GM19438 (cell line): ENCODE data around the gene PDE6B.
"Not testable (repeated sequence)": the region's sequence is repeated elsewhere in the genome, so short reads cannot be mapped to it uniquely, and the experiment has no call there.

ENCODE experiments used
- ATAC-seq: cut with Tn5 transposase; IDR thresholded peaks from one replicate; pipeline ENCODE4 v1.9.1; 2021; ENCODE audit warnings: low read depth; ENCODE audit not compliant: unreplicated experiment

The PDE6B gene

DNA sequence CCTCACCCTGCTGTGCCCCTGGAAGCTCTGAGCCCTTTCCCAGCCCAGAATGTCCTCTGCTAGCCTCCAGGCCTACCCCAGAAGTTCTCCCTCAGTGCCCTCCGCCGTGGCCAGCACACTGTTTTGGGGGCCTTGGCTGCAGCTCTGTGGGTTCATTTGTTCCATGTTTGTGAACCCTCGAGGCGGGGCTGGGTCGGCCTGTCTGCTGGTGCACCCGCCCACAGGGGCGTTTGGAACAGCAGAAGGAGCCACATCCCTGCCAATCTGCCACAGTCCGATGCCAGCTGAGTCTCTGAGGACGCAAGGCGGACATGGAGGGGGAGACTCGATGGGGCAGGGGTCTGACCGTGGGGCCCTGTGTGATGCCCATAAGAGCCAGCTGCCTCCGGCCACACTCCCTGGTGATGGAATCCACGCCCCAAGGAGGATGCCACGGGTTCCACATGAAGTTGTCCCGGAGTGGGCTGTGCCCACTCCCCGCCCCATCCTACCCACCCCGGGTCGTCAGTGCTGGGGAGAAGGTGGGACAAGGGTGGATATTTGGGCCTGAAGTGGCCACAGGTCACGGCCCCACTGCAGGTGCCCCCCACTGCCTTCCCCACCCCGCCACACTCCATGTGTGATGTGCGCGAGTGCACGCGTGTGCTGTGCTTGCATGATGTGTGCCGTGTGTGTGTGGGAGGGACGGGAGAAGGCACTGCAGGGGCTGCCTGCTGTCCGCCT lies 41.6 kb downstream of the PDE6B start:
- no peak for ATAC-seq

GRCh38 chr4:667545-667925 lies 42.2 kb downstream of the PDE6B start:
- no peak for ATAC-seq

DNA sequence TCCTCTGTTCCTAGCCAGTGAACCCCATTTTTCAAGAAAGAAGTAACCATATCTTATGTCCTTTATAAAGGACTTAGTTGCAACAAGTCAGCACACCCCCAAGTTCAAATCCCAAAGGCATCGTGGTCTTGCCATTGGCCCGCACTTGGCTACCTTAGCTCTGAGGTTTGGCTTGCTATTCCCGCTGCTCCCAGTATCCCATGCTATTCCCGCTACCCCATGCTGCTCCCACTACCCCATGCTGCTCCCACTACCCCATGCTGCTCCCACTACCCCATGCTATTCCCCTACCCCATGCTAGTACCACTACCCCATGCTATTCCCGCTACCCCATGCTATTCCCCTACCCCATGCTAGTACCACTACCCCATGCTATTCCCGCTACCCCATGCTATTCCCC lies 42.8 kb downstream of the PDE6B start:
- not testable (repeated sequence) for ATAC-seq

- ATAC-seq, result not testable (repeated sequence)
These were observed 44.6 kb downstream of the PDE6B start for GRCh38 chr4:669806-670559.

- ATAC-seq, result no peak
These were observed 46.4 kb downstream of the PDE6B start for GRCh38 chr4:671769-672168.

- ATAC-seq, result no peak
These were observed 48.1 kb downstream of the PDE6B start for GRCh38 chr4:673349-674091.

DNA sequence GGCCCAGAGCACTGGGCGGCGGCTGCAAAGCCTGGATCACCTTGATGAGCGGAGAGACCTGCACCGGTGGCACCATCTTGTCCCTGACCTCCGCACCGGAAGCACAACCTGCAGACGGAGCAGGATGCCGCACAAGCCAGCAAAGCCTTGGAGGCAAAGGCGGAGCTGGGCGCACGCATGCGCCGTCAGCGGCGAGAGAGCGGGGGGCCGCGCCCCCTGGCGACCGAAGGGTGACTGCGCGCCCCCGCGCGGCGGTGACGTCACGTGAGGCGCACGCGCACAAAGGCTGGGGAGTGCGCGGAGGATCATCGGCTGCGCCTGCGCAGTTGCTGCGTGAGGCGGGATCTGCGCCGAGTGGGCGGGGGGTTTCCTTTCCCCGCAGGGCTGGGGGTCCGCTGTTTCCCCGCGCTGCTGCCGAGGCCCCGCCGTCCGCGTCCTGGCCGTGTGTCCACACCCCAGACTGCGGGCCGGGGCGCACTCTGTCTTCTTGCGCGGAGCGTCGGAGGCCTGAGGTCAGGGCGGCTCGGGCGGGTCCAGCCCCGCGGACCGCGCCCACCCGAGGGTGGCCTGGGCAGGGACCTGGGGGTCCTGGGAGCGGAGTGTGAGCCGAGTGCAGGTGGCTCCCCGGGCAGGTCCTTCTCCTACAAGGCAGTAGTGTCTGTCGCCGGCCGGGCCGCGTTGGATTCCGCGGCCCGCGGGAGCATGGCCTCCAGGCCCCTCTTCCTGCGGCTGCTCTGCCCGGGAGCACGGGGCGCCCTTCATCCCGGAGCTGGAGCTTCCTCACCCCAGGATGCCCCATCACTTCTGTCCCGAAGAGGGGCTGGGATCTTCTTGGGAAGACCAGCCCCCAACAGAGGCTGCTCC lies 49.0 kb downstream of the PDE6B start, which contains the start of the genes ATP5ME and MYL5:
ATP5ME (minus strand) TSS at position 105 of the 864 bp plus-strand sequence; CDS start at position 76, 29 bp downstream.
MYL5 (plus strand) TSS at position 371 of the 864 bp plus-strand sequence. CDS start 3,485 bp downstream, outside the sequence.
- ATAC-seq, result peak; percentile 64

DNA sequence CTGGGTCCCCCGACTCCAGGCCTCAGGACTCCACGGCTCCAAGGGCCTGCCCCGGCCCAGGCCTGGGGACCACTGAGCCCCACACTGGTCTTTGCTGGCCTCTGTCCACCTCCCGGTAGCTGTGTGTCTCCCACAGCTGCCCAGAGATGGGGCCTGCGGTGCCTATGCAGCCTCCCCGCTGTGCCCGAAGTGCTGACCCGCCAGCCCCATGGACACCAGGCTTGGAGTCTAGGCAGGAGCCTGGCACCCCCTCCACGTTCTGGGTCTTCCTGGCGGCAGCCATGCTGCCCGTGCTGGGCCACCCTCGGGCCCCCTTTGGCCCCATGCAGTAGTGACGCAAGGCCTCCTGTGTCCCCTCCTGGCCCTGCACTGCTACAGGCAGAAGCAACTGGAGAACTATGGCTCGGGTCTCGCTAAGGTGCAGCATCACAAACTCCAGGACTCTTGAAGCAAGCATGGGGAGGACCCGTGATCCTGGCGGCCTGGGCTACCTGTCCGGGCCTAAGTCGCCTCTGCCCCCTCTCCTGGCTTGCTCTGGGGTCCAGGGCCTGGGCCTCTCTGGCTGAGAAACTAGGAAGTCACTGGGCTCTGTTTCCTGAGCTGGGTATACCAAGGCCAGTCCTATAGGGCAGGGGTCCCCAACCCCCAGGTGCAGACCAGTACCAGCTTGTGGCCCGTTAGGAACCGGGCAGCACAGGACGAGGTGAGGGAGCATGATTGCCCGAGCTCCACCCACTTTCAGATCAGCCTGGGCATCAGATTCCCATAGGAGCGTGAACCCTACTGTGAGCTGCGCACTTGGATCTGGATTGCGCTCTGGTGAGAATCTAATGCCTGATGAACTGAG lies 49.9 kb downstream of the PDE6B start:
- ATAC-seq, result peak; percentile 0

GRCh38 chr4:675980-676870 lies 50.9 kb downstream of the PDE6B start:
- ATAC-seq, result peak; percentile 31

GRCh38 chr4:676871-677235 lies 51.5 kb downstream of the PDE6B start:
- no peak for ATAC-seq

GRCh38 chr4:677431-678293 lies 52.3 kb downstream of the PDE6B start:
- no peak for ATAC-seq

GRCh38 chr4:678331-679103 lies 53.1 kb downstream of the PDE6B start:
- no peak for ATAC-seq

- ATAC-seq, result no peak
These were observed 53.7 kb downstream of the PDE6B start for GRCh38 chr4:679104-679481.

DNA sequence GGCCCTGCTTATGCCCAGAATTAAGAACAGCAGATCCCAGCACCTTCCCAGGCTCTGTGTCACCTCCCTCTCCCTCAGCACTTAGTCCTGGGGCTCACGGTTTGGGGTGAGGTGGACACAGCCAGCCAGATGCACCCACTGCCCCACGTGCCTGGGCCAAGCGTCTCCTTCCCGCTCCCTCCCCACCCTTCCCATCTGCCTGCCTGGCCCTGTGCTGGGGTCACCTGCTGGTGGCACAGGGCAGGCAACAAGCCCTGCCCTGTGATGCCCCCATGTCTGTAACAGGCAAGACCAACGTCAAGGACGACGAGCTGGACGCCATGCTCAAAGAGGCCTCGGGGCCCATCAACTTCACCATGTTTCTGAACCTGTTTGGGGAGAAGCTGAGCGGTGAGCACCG lies 54.3 kb downstream of the PDE6B start:
- ATAC-seq, result no peak

DNA sequence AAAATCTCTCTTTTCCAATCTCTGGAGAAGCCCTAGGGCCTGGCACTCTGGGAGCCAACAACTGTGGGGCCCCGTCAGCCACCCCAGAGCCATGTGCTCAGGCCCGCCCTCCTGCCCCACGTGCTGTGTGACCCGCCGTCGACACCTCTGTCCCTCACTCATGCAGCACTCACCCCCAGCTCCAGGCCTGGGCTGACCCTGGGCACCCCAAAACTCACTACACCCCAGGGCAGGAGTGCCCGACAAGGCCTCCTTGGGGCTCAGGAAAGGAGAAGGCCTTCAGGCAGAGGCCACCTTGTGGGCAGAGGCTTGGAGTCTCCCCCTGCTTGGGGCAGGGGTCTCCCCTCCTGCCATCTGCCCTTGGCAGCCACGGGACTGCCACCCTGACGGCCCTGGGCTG lies 54.7 kb downstream of the PDE6B start:
- ATAC-seq, result no peak

DNA sequence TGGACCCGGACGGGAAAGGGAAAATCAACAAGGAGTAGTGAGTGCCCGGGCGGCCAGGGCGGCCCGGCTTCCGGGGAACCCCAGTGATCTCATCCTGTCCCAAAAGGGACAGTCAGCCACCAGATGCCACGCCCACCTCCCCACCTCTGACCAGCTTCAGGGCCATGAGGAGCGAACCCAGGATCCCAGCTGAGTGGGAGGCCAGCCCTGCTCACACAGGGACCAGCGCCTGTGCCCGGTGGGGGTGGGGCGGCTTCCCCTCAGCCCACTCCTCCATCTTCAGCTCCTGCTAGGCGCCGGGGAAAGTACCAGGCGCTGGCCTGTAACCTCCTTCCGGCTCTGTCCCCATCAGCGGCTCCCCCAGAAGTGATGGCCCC lies 55.2 kb downstream of the PDE6B start:
- no peak for ATAC-seq
